Fibroblast of lung (primary cell): ENCODE measurements around the gene MSLN. TPM values are rescaled to one million over a fixed set of nuclear protein-coding genes. Genes with fewer than 3 reads are reported as not detected.

Experiments used
- DNase-seq, 2 donors: peaks; one replicate each; pipeline versions ENCODE4 v3.0.0 to v3.0.0-alpha.2; 2010; ENCODE audit warnings: low read depth in 2 of 2
- H2AFZ ChIP-seq: 2 replicates; pipeline ENCODE4 v1.5.1; 2012; ENCODE audit warnings: low read length, control low read depth, inconsistent platforms
- H3K27ac ChIP-seq: 2 replicates; pipeline ENCODE4 v1.5.1; 2011; ENCODE audit warnings: low read length, control low read depth; ENCODE audit not compliant: insufficient read depth
- H3K27me3 ChIP-seq: 2 replicates; pipeline ENCODE4 v1.5.1; 2011; ENCODE audit warnings: mild to moderate bottlenecking, low read length; ENCODE audit not compliant: control insufficient read depth, insufficient read depth
- H3K36me3 ChIP-seq: 2 replicates; pipeline ENCODE4 v1.5.1; 2011; ENCODE audit warnings: low read length; ENCODE audit not compliant: control insufficient read depth, insufficient read depth
- H3K4me1 ChIP-seq: 2 replicates; pipeline ENCODE4 v1.5.1; 2011; ENCODE audit warnings: low read length; ENCODE audit not compliant: control insufficient read depth, insufficient read depth; ENCODE audit errors: extremely low read depth
- H3K4me2 ChIP-seq: 2 replicates; pipeline ENCODE4 v1.5.1; 2011; ENCODE audit warnings: low read length, control low read depth; ENCODE audit not compliant: insufficient read depth; ENCODE audit errors: extremely low read depth
- H3K4me3 ChIP-seq, 4 experiments: fragments of 200-600 bp in 1 of 4; sonication (generic) in 1 of 4; replicated peaks in 1 of 4; 2 replicates each; pipeline ENCODE4 v1.5.1; 2011 to 2016; ENCODE audit warnings: low read length in 4 of 4, low read depth in 3 of 4, mild to moderate bottlenecking in 3 of 4, control low read depth in 2 of 4, inconsistent platforms in 1 of 4, mixed read lengths in 1 of 4; ENCODE audit not compliant: insufficient read depth in 1 of 4; ENCODE audit errors: control extremely low read depth in 1 of 4
- H3K79me2 ChIP-seq: 2 replicates; pipeline ENCODE4 v1.5.1; 2012; ENCODE audit warnings: mild to moderate bottlenecking, low read length, inconsistent platforms; ENCODE audit not compliant: control insufficient read depth, insufficient read depth
- H3K9ac ChIP-seq: 2 replicates; pipeline ENCODE4 v1.5.1; 2011; ENCODE audit warnings: mild to moderate bottlenecking, low read length, control low read depth; ENCODE audit not compliant: insufficient read depth
- H3K9me3 ChIP-seq: 2 replicates; pipeline ENCODE4 v1.5.1; 2012; ENCODE audit warnings: low read depth, low read length; ENCODE audit not compliant: control insufficient read depth, insufficient read depth
- H4K20me1 ChIP-seq: 2 replicates; pipeline ENCODE4 v1.5.1; 2011; ENCODE audit warnings: low read length; ENCODE audit not compliant: control insufficient read depth, insufficient read depth; ENCODE audit errors: extremely low read depth
- EZH2 ChIP-seq: IDR thresholded peaks from 2 replicates; pipeline ENCODE4 v1.5.1; 2012; ENCODE audit warnings: low read length, control low read depth, mild to moderate bottlenecking; ENCODE audit errors: missing control alignments
- polyA plus RNA-seq, 2 donors: library from polyadenylated mRNA; depleted of rRNA in 1 of 2; stranded (reverse) in 1 of 2; unstranded in 1 of 2; fragments of >200 nt; gene quantifications; 2 replicates each; pipeline ENCODE4 v1.2.1, GENCODE V29; 2011 to 2012; ENCODE audit warnings: missing spikeins in 1 of 2
- total RNA-seq: library from RNA; depleted of rRNA; stranded (reverse); fragments of >200 nt; gene quantifications from 2 replicates; pipeline ENCODE4 v1.2.1, GENCODE V29; 2014
- TF ChIP-seq, protein P1 (sequence below), 2 donors: IDR thresholded peaks in 1 of 2; conservative IDR thresholded peaks in 1 of 2; 1 replicate in 1 of 2; 2 replicates in 1 of 2; pipeline ENCODE4 v1.5.1; 2011 to 2012; ENCODE audit warnings: low read length in 2 of 2, control low read depth in 1 of 2, inconsistent platforms in 1 of 2, low read depth in 1 of 2, mild to moderate bottlenecking in 1 of 2

Gene MSLN
- total and polyA plus RNA-seq, 2 donors (not counting 1 experiment from before 2014, with no cell fraction given): not detected

DNA sequence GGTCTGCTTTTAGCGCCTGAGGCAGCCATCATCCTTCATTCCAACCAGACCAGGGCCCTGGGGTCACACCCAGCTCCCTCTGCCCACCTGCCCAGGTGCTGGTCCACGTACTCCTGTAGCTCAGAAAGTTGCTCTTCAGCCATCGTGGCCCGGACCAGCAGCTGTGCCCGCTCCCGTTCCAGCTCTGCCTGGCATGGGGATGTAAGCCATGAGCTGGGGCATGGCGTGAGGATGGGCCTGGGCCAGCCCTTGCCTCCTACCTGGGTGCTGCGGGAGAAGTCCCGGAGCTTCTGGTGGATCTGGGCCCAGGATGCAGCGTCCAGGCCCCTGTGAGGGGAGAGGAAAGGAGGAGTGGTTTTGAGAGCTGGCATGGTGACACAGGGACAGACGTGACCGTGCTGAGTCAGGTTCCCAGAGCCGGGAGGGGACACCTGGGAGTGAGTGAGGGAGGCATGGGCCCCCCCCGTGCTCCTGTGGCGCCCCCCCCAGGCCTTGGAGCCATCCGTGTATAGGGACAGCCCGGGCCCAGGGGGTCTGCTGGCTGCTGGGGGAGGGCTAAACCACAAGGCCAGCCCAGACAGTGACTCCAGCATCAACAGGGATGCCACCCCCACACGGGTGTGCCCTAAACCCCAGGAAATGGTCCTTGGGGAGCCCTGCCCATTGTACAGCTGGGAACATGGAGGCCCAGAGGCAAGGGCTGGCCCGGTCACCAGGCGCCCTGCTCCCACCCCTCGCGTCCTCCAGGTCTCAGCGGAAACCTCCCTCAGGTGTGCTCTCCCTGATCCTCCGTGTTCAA, 37.5 kb upstream of the MSLN start:
- Histone ChIP-seq H3K4me1 (peaks cover 9% of the 10 kb centered on the region), H3K27ac (no peak overlapping the region), H2AFZ (no peak overlapping the region), H3K4me2 (no peak overlapping the region), H4K20me1 (no peaks in the 10 kb centered on the region), H3K4me3 (no peak overlapping the region), H3K9me3 (no peaks in the 10 kb centered on the region), H3K79me2 (no peaks in the 10 kb centered on the region), H3K9ac (no peak overlapping the region), H3K27me3 (no peaks in the 10 kb centered on the region), H3K36me3 (peaks cover 2% of the 10 kb centered on the region)
- DNase-seq: no peak
- TF ChIP-seq EZH2: no peak
- TF ChIP-seq, protein P1, sequence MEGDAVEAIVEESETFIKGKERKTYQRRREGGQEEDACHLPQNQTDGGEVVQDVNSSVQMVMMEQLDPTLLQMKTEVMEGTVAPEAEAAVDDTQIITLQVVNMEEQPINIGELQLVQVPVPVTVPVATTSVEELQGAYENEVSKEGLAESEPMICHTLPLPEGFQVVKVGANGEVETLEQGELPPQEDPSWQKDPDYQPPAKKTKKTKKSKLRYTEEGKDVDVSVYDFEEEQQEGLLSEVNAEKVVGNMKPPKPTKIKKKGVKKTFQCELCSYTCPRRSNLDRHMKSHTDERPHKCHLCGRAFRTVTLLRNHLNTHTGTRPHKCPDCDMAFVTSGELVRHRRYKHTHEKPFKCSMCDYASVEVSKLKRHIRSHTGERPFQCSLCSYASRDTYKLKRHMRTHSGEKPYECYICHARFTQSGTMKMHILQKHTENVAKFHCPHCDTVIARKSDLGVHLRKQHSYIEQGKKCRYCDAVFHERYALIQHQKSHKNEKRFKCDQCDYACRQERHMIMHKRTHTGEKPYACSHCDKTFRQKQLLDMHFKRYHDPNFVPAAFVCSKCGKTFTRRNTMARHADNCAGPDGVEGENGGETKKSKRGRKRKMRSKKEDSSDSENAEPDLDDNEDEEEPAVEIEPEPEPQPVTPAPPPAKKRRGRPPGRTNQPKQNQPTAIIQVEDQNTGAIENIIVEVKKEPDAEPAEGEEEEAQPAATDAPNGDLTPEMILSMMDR (conservative IDR thresholded peaks at IDR 0.05 in 1 of 2, IDR thresholded peaks at IDR 0.05 in 1 of 2; ENCODE audit: low read depth in 1 of 2, low read length in 2 of 2): no peak

DNA sequence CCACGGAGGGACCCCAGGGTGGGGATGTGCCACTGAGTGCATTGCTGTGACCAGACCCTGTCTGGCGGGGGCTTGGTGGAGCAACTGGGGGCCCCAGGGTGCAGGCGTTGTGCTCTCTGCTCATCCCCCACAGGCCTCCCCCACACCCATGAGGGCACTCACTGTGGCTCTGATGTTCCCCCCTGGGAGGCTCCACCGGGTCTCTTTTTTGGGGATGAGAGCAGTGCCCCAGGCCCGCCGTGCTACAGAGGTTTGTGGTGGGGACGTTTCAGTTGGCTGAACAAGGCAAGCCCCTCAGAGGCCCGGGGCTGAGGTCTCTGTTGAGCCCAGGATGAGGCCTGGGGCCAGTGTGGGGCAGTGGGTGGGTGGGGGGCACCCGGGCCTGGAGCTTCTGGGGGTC, 36.8 kb upstream of the MSLN start:
- peaks cover 2% of the 10 kb centered on the region for H3K36me3 ChIP-seq
- H3K79me2 ChIP-seq: no peaks in the 10 kb centered on the region
- H3K4me3 ChIP-seq: no peak overlapping the region
- no peak for TF ChIP-seq EZH2
- TF ChIP-seq, protein P1 (conservative IDR thresholded peaks at IDR 0.05 in 1 of 2, IDR thresholded peaks at IDR 0.05 in 1 of 2; ENCODE audit: low read depth in 1 of 2, low read length in 2 of 2): no peak
- no peaks in the 10 kb centered on the region for H3K27me3 ChIP-seq
- H3K4me2 ChIP-seq: no peak overlapping the region
- no peaks in the 10 kb centered on the region for H3K9me3 ChIP-seq
- no peak overlapping the region for H2AFZ ChIP-seq
- H4K20me1 ChIP-seq: no peaks in the 10 kb centered on the region
- H3K4me1 ChIP-seq: peaks cover 9% of the 10 kb centered on the region
- DNase-seq: no peak
- H3K9ac ChIP-seq: no peak overlapping the region
- no peak overlapping the region for H3K27ac ChIP-seq

DNA sequence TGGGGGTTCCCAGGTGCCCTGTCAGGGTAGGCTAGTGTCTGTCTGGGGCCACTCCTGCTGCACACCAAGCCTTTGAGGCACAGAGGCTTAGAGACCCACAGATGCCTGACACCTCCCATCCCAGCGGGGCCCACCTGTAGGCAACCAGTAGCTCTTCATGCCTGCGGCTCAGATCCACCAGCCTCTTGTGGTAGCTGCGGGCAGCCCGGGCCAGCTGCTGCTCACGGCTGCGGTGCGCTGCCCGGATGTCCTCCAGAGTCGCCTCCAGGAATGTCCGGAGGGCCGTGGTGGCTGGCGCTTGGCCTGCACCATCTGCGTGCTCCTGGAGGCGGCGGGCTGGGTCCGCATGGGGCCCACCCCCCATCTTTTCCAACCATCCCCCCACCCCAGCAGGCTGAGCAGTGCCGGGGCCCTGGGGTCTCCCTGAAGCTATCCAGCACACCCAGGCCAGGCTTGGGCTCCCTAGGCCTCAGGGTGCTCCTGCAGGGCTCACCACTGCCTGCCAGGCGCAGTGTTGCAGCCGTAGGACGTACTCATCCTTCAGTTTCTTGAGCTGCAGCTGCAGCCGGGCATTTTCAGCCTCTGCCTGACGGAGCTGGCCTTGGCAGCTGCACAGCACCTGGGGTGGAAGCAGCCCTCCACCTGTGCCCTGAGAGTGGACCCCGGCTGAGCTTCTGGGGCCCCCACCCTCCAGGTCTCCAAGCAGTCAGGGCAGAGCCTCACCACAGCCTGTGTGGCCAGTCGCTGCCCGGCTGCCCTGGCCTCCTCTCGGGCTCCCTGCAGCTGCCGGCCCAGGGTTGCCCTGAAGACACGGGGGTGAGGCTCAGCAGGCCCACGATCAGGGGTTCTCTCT, 36.1 kb upstream of the MSLN start:
- TF ChIP-seq, protein P1 (conservative IDR thresholded peaks at IDR 0.05 in 1 of 2, IDR thresholded peaks at IDR 0.05 in 1 of 2; ENCODE audit: low read depth in 1 of 2, low read length in 2 of 2): no peak
- no peak for TF ChIP-seq EZH2
- H3K36me3 ChIP-seq: peaks cover 2% of the 10 kb centered on the region
- no peaks in the 10 kb centered on the region for H3K79me2 ChIP-seq
- no peak overlapping the region for H3K27ac ChIP-seq
- no peak overlapping the region for H3K4me2 ChIP-seq
- no peak for DNase-seq
- H3K4me1 ChIP-seq: peaks cover 6% of the 10 kb centered on the region
- no peak overlapping the region for H2AFZ ChIP-seq
- no peaks in the 10 kb centered on the region for H4K20me1 ChIP-seq
- H3K4me3 ChIP-seq: no peak overlapping the region
- no peaks in the 10 kb centered on the region for H3K27me3 ChIP-seq
- H3K9me3 ChIP-seq: no peaks in the 10 kb centered on the region
- no peak overlapping the region for H3K9ac ChIP-seq
